ENCODE measurements around the gene UBE2D4.
"Not testable (repeated sequence)": the region's sequence is repeated elsewhere in the genome, so short reads cannot be mapped to it uniquely, and the experiment has no call there.

UBE2D4 gene

DNA sequence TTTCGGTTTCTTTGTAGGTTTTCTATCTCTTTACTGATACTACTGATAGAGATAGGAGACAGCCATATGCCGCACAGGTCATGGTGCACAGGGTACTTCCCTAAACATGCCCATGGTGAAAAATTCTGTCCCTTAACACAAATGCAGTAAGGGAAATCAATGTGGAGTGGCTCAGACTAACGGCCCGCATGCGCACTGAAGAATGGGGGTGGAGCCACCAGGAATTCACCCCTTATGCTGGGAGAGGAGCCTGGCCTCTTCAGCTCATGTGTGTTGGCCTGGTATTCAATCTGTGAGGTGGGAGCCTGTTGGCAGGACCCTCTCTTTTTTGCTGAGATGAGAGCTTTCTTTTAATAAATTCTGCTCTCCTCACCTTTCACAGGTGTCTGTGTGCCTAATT, 11.4 kb upstream of the UBE2D4 start:
- FAIRE-seq = no peak

DNA sequence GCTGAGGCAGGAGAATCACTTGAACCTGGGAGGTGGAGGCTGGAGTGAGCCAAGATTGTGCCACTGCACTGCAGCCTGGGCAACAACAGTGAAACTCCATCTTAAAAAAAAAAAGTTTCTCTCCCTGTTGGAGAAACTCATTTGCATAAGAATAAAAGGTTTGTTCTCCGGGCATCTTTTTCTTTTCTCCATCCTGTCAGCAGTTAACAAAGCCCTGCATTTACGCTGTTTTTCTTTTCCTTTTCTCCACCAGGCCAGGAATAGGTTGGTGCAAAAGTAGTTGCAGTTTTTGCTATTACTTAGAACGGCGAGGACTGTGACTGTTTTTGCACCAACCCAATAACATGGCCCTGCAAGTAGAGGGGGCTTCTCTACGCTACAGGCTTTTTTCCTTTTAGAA, 10.3 kb upstream of the UBE2D4 start:
- no peak for FAIRE-seq

DNA sequence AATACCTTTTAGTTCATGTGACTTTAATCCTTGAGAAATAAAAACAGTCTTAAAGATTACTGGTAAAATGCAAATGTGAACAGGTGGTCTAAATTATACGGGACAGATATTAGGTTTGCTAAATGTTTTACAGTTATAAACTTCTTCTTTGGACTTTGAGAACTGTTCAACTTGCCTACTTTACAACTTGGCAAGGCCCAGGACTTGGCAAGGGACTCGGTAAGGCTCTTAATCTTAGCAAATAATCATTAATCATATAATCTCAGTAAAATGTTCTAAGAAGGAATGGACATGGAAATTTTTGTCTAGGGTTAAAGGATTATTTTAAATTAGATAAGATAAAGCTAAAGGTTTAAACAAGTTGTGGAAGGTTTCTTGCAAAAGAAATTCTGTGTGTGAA, 4.8 kb upstream of the UBE2D4 start:
- FAIRE-seq = no peak

GRCh38 chr7:43922726-43923125, 3.5 kb upstream of the UBE2D4 start:
- FAIRE-seq = no peak

- FAIRE-seq = no peak
These were observed 525 bp downstream of the UBE2D4 start for GRCh38 chr7:43926798-43927123.

DNA sequence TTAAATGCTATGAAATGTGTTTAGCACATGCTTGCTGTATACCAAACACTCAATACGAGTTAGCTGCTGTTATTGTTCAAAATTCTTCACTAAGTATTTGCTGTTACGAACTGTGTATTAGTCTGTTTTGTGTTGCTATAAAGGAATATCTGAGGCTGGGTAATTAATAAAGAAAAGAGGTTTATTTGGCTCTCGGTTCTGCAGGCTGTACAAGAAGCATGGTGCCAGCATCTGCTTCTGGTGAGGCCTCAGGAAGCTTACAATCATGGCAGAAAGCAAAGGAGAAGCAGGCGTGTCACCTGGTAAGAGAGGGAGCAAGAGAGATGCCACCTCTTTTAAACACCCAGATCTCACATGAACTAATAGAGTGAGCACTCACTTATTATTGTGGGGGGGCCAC, 1.6 kb downstream of the UBE2D4 start:
- no peak for FAIRE-seq

DNA sequence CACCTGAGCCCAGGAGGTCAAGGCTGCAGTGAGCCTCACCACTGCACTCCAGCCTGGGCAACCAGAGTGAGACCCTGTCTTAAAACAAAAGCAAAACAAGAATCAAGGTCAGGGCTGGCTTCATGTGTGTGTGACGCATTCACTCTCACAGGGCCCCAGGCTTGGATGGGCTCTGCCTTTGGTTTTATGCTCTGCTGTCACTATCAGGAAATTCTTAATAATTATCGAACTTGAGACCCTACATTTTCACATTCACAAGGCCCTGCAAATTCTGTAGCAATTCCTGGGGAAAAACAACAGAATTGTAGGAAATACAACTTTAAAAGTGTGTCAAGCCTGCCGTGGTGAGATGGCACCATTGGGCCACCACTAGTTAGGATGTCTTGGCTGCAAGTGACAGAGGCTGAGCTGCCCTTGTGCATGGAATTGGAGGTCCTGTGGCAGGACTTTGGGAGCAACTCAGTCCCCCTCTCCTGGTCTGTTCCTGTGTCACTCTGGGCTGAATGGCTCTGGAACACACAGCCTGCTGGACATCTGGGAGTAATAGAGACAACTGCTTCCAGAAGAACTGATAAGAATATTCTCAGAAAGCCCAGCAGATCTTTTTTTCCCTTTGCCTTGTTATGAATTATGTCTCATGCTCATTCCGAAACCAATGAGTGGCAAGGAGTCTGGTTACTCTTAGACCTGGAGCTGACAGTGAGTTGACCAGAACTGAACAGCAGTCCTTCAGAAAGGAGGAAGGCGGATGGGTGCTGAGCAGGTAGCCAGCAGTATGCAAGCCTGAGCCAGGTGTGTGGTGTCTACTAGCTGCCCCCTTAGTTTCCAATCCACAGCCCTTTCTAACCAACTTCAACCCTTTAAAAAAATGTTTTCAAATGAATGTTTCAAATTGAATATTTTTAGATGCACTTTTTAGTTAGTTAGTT, 3.6 kb downstream of the UBE2D4 start:
- FAIRE-seq = no peak

DNA sequence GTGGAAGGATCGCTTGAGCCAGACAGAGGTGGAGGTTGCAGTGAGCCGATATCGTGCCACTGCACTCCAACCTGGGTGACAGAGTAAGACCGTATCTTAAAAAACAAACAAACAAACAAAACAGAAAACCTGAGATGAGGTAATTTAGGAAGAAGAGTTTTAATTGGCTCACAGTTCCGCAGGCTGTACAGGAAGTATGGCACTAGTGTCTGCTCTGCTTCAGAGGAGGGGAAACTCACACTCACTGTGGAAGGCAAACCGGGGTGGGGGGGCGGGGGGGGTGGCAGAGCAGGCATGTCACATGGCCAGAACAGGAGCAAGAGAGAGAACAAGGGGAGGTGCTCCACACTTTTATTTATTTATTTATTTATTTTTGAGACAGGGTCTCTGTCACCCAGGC, 5.1 kb downstream of the UBE2D4 start:
- no peak for FAIRE-seq

GRCh38 chr7:43933902-43934560, 7.8 kb downstream of the UBE2D4 start:
- no peak for FAIRE-seq

- no peak for FAIRE-seq
These were observed 11.2 kb downstream of the UBE2D4 start for GRCh38 chr7:43937444-43937843.

DNA sequence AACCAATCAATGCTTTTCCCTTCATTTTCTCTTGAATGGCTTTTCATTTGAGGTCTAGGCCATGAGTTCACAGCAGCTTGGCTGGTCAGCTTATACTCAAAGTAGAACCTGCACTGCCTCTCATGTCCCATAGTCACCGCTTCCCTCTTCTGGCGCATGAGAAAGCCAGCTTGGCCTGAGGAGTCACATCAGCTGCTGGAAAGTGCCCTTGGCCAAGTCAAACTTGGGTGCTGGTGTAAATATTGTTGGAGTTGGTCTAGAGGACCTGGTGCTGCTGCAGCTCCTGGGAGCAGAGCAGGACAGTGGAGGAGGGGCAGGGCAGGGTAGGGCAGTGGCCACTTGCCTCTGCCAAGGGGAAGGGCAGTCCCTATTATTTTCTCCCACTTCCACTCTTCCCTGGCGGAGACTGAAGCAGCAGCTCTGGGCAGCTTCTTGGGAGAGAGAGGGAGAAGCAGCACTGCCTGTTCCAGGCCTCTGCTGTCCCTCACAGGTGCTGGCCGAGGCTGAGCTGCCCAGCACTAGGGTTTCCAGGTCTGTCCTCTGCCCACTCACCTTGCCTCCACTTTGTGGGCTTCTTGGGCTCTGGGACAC, 12.8 kb downstream of the UBE2D4 start:
- no peak for FAIRE-seq

DNA sequence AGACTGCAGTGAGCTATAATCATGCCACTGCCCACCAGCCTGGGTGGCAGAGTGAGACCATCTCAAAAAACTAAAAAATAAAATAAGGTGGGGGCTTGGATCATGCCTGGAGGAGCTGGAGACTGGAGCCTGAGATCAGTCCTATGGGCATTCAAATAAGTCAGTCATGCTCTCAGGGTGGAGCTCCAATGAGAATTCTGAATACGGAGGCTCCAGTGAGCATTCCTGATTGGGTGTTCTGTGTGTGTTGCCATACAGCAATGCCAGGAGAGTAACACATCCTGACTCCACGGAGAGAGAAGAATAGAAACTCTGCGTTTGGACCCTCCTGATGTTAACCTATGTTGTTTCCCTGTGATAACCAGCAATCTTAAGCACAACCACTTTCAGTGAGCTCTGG, 16.0 kb downstream of the UBE2D4 start:
- no peak for FAIRE-seq

DNA sequence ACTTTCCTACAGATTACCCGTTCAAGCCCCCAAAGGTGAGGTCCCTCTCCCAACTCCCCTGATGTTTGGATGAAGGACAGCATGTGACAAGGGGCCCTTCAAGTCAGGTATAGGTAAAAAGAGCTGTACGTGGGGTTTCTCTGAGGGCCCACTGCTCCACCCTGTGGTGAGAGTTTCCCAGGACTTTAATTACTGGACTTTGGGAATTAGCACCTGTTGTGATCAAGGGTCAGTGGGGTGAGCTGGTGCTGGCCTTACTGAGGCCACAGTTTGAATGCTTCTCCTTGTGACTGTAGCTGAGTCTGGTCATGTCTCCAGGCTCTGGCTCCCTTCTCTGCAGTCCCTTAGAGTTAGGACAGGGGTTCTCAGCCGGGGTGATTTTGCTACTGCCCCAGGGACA, 16.8 kb downstream of the UBE2D4 start:
- no peak for FAIRE-seq

DNA sequence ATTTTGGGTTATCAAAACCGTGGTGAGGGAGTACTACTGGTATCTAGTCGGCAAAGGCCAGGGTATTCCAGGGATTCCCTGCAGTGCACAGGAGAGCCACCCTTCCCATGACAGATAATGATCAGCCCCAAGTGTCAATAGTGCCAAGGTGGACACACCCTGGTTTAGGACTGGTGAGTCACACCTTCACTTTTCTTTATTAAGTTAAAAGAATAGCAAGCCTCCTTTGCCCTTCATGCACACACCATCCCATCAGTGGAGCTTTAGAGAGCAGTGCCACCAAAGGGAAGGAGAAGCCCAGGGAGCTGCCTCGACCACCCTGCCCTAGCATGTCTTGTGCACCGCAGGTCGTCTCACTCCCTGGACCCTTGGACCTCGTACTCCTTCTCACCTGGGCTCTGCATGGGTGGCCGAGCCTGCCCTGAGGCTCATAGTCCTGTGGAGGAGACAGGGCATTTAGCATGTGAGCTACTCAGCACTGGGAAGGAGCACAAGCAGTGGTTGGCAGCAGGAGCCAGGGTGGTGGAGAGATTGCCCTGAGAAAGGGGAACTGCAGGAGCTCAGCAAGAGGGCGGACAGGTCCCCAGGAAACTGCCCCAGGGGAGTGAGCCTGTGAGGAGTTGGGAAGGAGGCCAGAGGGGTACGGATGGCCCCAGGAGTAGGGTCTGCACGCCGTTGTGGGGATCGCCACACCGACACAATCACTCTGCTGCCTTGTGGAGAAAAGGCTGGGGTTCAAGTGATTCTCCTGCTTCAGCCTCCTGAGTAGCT, 17.4 kb downstream of the UBE2D4 start:
- FAIRE-seq = no peak

GRCh38 chr7:43944286-43944685, 18.1 kb downstream of the UBE2D4 start:
- no peak for FAIRE-seq

- FAIRE-seq = no peak
These were observed 25.8 kb downstream of the UBE2D4 start for GRCh38 chr7:43952028-43952427.

GRCh38 chr7:43953071-43953470, 26.8 kb downstream of the UBE2D4 start:
- no peak for FAIRE-seq

GRCh38 chr7:43954524-43955228, 28.4 kb downstream of the UBE2D4 start:
- no peak for FAIRE-seq

DNA sequence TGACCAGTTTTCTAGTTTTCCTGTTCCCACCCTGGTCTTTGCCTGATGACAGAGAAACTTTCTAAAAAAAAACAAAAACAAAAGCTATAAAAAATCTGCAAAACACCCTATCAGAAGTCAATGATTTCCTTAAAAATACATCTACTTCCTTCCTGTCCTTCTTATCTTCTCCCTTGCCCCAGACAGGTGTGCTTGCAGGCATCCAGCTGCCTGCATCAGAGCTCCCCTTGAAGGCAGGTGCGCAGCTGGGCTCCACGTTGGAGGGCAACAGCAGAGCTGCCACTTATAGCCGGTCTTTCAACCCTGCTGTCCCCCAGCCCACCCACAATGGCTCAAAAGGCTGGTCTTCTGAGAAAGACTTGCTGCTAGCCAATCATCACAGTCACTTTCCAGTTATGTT, 29.8 kb downstream of the UBE2D4 start:
- FAIRE-seq = no peak

DNA sequence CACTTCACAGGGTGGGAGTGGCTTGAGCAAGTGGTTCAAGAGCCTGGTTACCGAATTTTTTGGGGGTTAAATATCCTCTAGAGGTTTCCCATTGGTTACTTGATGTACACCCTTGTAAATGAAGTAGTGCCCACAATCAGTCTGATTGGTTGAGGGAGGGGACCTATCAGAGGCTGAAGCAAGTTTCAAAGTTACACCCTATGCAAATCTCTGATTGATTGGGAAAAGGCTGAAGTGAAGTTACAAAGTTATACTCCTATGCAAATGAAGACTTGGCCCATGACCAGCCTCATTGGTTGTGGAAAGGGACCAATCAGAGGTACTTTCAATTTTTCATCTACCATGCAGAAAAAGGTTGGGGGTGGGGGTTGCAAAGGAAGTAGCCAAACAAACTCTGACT, 34.7 kb downstream of the UBE2D4 start:
- no peak for FAIRE-seq

DNA sequence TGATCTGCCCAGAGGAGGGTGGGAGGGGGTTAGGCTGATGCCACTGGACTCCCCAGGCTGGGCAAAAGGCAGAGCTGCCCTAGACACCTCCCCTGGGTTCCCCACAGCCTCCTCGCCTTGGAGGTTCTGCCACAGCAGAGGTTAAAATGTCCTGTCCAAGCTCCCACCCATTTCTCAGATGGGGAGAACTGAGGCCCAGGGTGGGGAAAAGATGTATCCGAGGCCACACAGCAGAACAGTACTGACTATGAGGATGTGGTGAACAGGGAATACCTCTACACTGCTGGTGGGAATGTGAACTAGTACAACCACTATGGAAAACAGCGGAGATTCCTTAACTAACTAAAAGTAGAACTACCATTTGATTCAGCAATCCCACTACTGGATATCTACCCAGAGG, 40.2 kb downstream of the UBE2D4 start:
- not testable (repeated sequence) for FAIRE-seq

DNA sequence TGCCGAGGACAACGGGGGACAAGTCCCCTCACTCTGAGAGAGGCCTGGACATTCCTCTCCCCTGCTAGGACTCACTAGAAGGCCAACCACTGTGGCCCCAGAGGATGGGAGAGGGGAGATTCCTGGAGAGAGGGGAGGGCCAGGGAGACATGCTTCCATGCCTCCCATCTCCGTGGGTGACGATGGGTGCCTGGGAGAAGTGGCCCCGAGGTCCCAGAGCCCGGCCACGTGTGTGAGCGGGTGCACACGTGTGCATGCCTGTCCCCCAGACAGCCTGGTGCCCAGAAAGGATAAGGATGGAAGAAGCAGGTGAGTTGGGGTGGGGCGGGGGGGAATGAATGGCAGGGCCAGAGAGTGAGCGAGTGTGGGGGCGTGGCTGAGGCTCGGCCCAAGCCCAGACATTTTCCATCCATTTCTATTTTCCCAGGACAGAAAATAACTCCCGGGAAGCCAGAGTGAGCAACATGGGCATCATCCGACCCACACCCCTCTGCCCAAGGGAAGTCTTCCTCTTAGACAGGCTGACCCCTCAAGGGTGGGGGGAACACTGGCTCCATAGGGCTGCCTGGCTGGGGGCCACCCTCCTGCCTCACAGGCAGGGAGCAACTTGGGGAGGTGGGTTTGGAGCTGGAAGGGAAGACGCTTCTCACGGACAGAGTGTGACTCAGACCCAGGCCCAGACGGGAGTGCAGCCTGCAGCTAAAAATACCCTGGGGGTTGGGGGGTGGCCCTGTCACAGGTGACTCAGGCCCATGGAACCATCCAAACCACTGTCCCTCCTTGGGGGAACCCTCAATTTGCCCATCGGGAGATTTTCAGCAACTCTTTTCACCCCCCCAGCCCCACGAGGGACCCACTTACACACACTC, 42.2 kb downstream of the UBE2D4 start:
- FAIRE-seq = not testable (repeated sequence)
